ENCODE data around the gene SMTN. TPM values are rescaled to one million over a fixed set of nuclear protein-coding genes. Genes with fewer than 3 reads are reported as not detected.

Gene SMTN
- total and polyA plus RNA-seq, 11 donors: 55.5 to 270 (median 167) TPM

- TF ChIP-seq POLR2A (IDR thresholded peaks at IDR 0.05) (no peak), CTCF (IDR thresholded peaks at IDR 0.05) (no peak)
- WGBS, 4 donors: 77 to 94% (median 83%) methylated on average over 3 of the region's 3 CpGs
- Histone ChIP-seq H3K4me1 (peaks cover under 1 to 21% (median 15%) of the 10 kb centered on the region in 12 donors), H3K9me3 (peaks cover 0 to 7% (median 0%) of the 10 kb centered on the region in 12 donors), H3K27ac (no peak overlapping the region), H3K4me3 (no peak overlapping the region), H3K27me3 (no peaks in the 10 kb centered on the region), H3K36me3 (no peaks in the 10 kb centered on the region)
- intact Hi-C loops (cut with DNase I): loop anchor here in 4 of 10 donors (5.0 kb wide), 3 partner anchors 63 to 388 kb away; no protein-coding TSS in a partner anchor
- ATAC-seq: no peak
- no peak for DNase-seq
Measured at GRCh38 chr22:31150615-31151014, 69.5 kb downstream of the SMTN start.

- peaks cover 0 to 3% (median 0%) of the 10 kb centered on the region in 12 donors for H3K9me3 ChIP-seq
- no peaks in the 10 kb centered on the region for H3K36me3 ChIP-seq
- H3K4me3 ChIP-seq: no peak overlapping the region
- H3K27me3 ChIP-seq: no peaks in the 10 kb centered on the region
- TF ChIP-seq CTCF (IDR thresholded peaks at IDR 0.05) (no peak), POLR2A (IDR thresholded peaks at IDR 0.05) (no peak)
- no peak for DNase-seq
- H3K4me1 ChIP-seq: peaks cover 3 to 25% (median 18%) of the 10 kb centered on the region in 12 donors
- intact Hi-C loops (cut with DNase I): loop anchor here in 4 of 10 donors (5.0 kb wide), 3 partner anchors 65 to 390 kb away; no protein-coding TSS in a partner anchor
- no peak for ATAC-seq
- WGBS, 4 donors: 85 to 93% (median 92%) methylated on average over 2 of the region's 2 CpGs
- no peak overlapping the region for H3K27ac ChIP-seq
Measured at GRCh38 chr22:31151872-31152271, 70.8 kb downstream of the SMTN start.

DNA sequence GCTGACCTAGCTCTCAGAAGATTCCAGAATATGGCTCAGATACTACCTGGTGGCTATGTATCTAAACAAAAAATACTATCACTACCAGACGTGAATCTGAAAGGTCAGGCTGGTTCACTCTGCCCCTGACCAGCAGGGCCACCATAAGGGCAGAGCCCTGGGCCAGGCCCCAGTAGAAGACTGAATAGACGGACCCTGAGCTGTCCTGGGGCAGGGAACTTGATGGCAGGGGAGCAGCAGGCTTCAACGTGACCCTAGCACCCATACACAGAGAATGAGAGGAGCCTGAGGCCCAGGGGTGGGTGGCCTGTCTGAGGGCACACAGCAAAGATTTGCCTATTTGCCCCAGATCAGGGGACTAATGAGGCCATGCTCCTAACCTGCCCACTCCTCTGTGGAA, 72.2 kb downstream of the SMTN start:
- TF ChIP-seq CTCF (IDR thresholded peaks at IDR 0.05): no peak
- no peak for TF ChIP-seq POLR2A (IDR thresholded peaks at IDR 0.05)
- Histone ChIP-seq H3K9me3 (no peaks in the 10 kb centered on the region), H3K36me3 (no peaks in the 10 kb centered on the region), H3K4me3 (no peak overlapping the region), H3K4me1 (peaks cover 3 to 24% (median 18%) of the 10 kb centered on the region in 12 donors), H3K27ac (no peak overlapping the region), H3K27me3 (no peaks in the 10 kb centered on the region)
- DNase-seq (peak in 1 of 5 donors; percentile 16), ATAC-seq (no peak)
- WGBS, 4 donors: 70 to 85% (median 80%) methylated on average over 3 of the region's 3 CpGs
- intact Hi-C loops (cut with DNase I): loop anchor here in 4 of 10 donors (5.0 kb wide), 3 partner anchors 66 to 391 kb away; no protein-coding TSS in a partner anchor

Other genes starting within 250 kb of the SMTN start
- gene MORC2, start 112.5 kb upstream of the SMTN start, total RNA-seq: 10 to 100 TPM; 12.0 to 24.4 (median 18.4) TPM
- 10 to 100 TPM; 17.0 to 17.8 TPM for gene MORC2, start 112.5 kb upstream of the SMTN start, polyA plus RNA-seq
- 10 to 100 TPM; 32.8 to 48.9 (median 43.3) TPM for gene TUG1, start 112.1 kb upstream of the SMTN start, total RNA-seq
- 10 to 100 TPM; 19.5 to 26.2 TPM for gene TUG1, start 112.1 kb upstream of the SMTN start, polyA plus RNA-seq
- gene SELENOM, start 26.2 kb downstream of the SMTN start, total RNA-seq: 100 to 1,000 TPM in 1 of 9 donors, 10 to 100 TPM in 8; 35.0 to 183 (median 52.9) TPM
- gene SELENOM, start 26.2 kb downstream of the SMTN start, polyA plus RNA-seq: 10 to 100 TPM; 72.3 to 76.6 TPM
- 10 to 100 TPM in 8 of 9 donors, 1 to 10 TPM in 1; 8.4 to 23.1 (median 21.6) TPM for gene INPP5J, start 41.6 kb downstream of the SMTN start, total RNA-seq
- 10 to 100 TPM in 1 of 2 donors, 1 to 10 TPM in 1; 9.7 to 12.9 TPM for gene INPP5J, start 41.6 kb downstream of the SMTN start, polyA plus RNA-seq
- gene PLA2G3, start 59.2 kb downstream of the SMTN start, total RNA-seq: not detected
- gene PLA2G3, start 59.2 kb downstream of the SMTN start, polyA plus RNA-seq: not detected
- gene RNF185, start 78.9 kb downstream of the SMTN start, total RNA-seq: 10 to 100 TPM; 20.0 to 26.6 (median 23.1) TPM
- gene RNF185, start 78.9 kb downstream of the SMTN start, polyA plus RNA-seq: 10 to 100 TPM; 11.4 to 31.5 TPM
- 10 to 100 TPM in 4 of 9 donors, 1 to 10 TPM in 5; 7.1 to 33.3 (median 9.4) TPM for gene LIMK2, start 131.0 kb downstream of the SMTN start, total RNA-seq
- 10 to 100 TPM in 1 of 2 donors, 1 to 10 TPM in 1; 7.0 to 10.9 TPM for gene LIMK2, start 131.0 kb downstream of the SMTN start, polyA plus RNA-seq
- 10 to 100 TPM in 7 of 9 donors, 1 to 10 TPM in 2; 3.8 to 40.7 (median 27.8) TPM for gene PIK3IP1, start 211.2 kb downstream of the SMTN start, total RNA-seq
- gene PIK3IP1, start 211.2 kb downstream of the SMTN start, polyA plus RNA-seq: 1 to 10 TPM; 4.0 to 7.8 TPM

Measured in heart left ventricle (tissue), 16 donors.